Right forelimb (tissue), 1 donor: ENCODE data around the gene HRK.

Experiments used
- DNase-seq: peaks from one replicate; pipeline ENCODE4 v3.0.0-alpha.2; 2018

The HRK gene

GRCh38 chr12:116897476-116897875 is 16.2 kb upstream of the HRK start:
- no peak for DNase-seq

DNA sequence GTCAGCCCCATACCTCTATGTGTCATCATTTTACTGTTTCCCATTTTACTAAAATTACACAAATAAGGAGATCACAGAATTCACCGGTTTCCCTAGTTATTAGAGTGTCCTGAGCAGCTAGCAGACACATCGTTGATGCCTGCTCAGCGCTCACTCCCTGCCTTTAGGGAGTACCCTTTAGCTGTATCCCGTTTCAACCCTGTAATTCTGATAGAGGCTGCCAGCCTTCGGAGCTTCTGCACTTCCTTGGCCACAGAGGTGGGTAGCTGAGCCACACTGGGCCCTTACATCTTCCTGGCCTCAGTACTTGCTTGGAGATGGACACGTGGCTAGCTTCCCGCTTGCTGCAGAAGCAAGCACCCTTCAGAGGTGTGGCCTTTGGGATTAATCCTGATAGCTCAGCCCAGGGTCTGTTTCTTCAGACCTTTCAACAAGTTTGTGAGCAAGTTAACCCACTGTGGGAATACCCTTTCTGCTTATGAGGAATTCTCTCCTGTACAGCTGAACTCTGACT is 15.2 kb upstream of the HRK start:
- DNase-seq = no peak

GRCh38 chr12:116894913-116895312 is 13.7 kb upstream of the HRK start:
- DNase-seq = no peak

GRCh38 chr12:116892349-116893140 is 11.3 kb upstream of the HRK start:
- no peak for DNase-seq

GRCh38 chr12:116891019-116891418 is 9.8 kb upstream of the HRK start:
- DNase-seq = no peak

- no peak for DNase-seq
Measured at GRCh38 chr12:116890330-116890729, 9.1 kb upstream of the HRK start.

- no peak for DNase-seq
Measured at GRCh38 chr12:116887897-116888296, 6.7 kb upstream of the HRK start.

- DNase-seq = no peak
Measured at GRCh38 chr12:116887244-116887643, 6.0 kb upstream of the HRK start.

DNA sequence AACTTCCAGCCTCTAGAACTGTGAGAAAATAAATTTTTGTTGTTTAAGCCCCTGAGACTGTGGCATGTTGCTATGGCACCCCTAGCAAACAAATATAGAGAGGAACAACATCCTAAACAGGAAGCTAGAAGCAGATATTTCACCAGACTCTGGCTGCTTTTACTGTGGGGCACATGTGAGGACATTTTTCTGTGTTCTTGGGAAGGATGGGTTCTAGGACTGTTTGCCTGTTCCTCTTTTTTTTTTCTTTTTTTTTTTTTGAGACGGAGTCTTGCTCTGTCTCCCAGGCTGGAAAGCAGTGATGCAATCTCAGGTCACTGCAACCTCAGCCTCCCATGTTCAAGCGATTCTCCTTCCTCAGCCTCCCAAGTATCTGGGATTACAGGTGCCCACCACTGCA is 4.2 kb upstream of the HRK start:
- DNase-seq = no peak

- no peak for DNase-seq
Measured at GRCh38 chr12:116884871-116885270, 3.6 kb upstream of the HRK start.

- DNase-seq = no peak
Measured at GRCh38 chr12:116882742-116883141, 1.5 kb upstream of the HRK start.

- no peak for DNase-seq
Measured at GRCh38 chr12:116881877-116882507, 751 bp upstream of the HRK start.

DNA sequence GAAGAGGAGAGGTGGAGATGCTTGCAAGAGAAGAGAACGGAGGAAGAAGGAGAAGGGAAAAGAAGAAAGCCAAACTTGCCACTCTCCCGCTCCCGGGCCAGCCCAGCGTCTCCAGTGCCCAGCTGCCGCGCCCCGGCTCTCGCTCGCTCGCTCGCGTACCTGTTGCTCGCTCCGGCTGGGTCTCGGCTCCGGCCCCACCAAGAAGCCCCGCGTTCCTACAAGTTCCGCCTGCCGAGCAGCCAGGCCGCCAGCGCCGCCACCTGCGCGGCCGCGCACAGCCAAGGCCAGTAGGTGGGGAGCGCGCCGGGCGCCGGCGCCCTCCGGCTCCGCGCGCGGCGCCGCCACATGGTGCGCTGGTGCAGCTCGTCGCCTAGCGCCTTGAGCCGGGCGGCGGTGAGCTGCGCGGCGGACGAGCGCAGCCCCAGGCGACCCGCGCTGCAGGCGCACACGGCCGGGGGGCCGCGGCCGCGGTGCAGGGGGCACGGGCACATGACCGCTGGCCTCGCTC is 370 bp downstream of the HRK start:
- peak; percentile 66 for DNase-seq

DNA sequence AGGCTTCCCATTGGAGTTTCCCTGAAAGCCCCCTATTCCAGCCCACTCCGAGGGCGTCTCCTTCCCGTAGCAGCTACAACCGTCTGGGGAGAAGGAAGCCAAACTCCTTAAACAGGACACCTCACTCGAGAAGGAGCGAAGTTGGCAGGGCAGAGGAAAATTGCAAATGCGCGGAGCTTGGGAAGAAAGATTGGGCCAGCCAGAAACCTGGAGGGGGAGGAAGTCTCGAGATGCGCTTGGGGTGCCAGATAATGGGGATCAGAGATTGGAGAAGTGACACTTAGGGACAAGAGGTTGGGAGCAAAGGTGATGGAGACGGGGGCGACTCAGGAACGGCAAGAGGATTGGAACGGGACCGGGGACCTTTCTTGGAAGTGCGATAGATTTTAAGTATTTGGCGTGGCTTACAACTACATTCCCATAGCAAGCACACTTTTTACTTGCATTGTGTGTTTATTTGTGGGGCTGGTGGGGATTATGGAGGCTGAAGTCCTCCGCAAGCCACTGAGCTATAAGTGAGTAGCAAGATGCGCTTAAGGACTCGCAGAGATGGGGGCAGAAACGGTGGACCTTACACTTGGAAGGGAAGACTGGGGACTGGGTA is 926 bp downstream of the HRK start:
- no peak for DNase-seq

GRCh38 chr12:116879509-116880212 is 1.6 kb downstream of the HRK start:
- DNase-seq = no peak

GRCh38 chr12:116878567-116879508 is 2.4 kb downstream of the HRK start:
- peak; percentile 44 for DNase-seq

DNA sequence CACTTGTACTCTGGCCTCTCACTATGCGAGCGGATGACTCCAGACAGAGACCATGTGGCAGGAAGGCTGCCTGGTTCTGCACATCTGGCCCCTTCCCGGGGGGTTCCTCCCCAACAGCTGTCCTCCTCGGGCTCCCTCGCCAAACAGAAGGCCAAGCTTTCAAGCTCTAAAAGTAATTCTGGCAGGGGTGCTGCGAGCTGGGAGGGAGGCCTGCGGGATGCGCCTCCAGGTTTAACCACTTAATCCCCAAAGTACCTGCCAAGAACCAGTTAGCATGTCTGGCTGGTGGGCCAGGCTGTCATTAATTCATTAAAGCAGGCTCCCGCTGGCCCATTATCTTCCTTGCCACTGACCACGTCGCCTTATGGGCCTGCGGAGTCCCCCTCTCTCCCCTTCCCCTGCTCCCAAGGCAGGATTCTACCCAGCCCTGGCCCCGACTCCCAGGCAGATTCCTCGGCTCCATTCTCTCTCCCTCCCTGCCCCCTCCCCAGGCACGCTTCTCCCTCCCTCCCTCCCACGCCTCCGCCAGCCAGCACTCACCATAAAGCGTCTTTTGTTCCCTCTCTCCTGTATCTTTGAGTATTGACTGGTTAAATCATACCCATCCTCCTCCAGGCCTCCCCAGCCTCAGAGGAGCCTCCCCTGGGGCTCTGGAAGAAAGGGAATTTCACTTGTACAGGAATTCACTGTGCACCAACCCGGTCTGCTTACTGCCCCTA is 4.9 kb downstream of the HRK start:
- DNase-seq = peak; percentile 77

DNA sequence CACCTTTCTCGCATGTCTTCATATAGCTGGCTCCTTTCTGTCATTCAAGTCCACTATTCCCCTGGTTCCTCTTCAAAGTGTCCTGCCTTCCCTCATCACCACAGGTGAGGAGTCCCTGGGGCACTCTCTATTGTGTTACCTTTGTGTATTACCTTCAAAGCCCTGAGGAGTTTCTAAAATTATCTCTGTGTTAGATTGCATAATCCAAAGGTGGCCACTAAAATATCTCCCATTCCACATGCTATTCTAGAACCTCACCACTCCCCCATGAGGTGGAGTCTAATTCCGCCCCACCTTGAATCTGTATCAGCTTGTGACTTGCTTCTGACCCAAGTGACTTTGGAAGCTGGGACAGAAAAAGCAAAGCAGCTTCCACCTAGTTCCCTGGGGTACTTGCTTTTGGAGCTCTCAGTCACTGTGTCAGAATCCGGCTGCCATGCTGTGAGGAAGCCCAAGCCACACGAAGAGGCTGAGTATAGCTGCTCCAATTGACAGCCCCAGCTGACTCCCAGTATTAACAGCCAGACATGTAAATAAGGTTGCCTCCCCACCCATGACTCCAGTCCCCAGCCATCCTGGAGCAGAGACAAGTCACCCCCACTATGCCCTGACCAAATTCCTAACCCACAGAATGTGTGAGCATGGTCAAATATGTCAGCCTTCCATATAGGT is 6.8 kb downstream of the HRK start:
- DNase-seq = no peak

DNA sequence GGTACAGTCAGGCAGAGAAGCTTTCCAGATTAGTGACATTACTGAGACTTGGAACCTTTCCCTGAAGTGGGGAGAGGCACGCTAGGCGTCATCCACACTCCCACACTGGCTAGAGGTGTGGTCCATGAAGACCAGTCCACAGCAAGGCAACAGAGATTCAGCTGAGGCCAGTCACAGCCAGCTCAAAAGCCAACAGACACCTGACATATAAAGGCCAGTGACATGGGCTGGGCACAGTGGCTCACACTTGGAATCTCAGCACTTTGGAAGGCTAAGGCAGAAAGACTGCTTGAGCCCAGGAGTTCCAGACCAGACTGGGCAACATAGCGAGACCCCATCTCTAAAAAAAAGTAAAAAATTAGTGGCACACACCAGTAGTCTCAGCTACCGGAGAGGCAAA is 10.9 kb downstream of the HRK start:
- DNase-seq = no peak

DNA sequence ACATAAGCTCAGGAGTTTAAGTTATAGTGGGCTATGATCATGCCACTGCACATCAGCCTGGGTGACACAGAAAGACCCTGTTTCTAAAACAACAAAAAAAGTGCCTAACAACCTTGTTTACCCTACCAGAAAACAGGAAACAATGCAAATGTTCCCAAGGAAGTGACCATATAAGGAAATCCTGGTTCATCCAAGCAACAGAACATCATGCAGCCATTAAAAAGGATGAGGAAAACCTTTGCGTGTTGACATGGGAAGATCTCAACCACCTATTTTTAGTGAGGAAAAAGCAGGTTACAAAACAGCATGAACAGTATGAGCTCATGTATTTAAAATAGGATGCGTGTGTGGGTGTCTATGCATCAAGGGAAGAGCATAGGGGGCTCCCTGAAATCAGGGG is 13.7 kb downstream of the HRK start:
- no peak for DNase-seq
